ENCODE measurements around the gene FAM50B.

The FAM50B gene

GRCh38 chr6:3867641-3868502 is 18.7 kb downstream of the FAM50B start:
- TF ChIP-seq, protein P1, sequence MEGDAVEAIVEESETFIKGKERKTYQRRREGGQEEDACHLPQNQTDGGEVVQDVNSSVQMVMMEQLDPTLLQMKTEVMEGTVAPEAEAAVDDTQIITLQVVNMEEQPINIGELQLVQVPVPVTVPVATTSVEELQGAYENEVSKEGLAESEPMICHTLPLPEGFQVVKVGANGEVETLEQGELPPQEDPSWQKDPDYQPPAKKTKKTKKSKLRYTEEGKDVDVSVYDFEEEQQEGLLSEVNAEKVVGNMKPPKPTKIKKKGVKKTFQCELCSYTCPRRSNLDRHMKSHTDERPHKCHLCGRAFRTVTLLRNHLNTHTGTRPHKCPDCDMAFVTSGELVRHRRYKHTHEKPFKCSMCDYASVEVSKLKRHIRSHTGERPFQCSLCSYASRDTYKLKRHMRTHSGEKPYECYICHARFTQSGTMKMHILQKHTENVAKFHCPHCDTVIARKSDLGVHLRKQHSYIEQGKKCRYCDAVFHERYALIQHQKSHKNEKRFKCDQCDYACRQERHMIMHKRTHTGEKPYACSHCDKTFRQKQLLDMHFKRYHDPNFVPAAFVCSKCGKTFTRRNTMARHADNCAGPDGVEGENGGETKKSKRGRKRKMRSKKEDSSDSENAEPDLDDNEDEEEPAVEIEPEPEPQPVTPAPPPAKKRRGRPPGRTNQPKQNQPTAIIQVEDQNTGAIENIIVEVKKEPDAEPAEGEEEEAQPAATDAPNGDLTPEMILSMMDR (IDR thresholded peaks at IDR 0.05), result no peak

DNA sequence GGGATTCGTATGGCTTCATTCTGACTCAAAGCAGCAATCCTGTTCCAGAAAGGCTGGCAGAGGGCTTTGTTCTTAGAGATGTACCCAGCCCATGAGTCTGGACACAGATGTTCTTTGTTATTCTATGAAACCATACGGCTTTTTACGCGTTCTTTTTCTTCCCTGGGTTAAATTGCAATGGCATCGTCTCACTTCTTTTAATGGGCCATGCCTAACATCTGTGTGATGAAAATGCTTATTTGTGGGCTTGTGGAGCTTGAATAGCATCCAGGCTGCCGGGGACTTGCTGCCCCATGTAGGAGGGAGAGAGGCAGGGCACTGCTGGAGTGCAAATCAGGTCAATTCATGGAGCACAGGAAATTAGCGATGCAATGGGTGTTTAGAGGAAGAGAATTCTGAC is 19.4 kb downstream of the FAM50B start:
- TF ChIP-seq, protein P1 (IDR thresholded peaks at IDR 0.05), result no peak

GRCh38 chr6:3869284-3869631 is 20.1 kb downstream of the FAM50B start:
- TF ChIP-seq, protein P1 (IDR thresholded peaks at IDR 0.05), result no peak

- TF ChIP-seq, protein P1 (IDR thresholded peaks at IDR 0.05), result no peak
These were observed 20.7 kb downstream of the FAM50B start for GRCh38 chr6:3869632-3870527.

DNA sequence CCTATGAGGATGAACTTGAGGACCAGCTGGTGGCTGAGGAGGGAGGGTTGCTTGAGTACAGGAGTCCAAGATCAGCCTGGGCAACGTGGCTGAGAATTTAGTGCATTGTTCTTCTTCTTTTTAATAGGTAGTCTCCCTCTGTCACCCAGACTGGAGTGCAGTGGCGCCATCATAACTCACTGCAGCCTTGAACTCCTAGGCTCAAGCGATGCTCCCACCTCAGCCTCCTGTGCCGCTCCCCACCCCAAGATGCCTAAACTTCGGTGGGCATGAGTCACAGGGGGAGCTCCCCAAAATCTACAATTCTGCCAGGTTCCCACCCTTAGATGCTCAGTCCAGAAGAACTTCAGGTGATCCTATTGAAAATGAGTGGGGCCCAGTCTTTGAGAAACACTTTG is 21.4 kb downstream of the FAM50B start:
- TF ChIP-seq, protein P1 (IDR thresholded peaks at IDR 0.05), result no peak

DNA sequence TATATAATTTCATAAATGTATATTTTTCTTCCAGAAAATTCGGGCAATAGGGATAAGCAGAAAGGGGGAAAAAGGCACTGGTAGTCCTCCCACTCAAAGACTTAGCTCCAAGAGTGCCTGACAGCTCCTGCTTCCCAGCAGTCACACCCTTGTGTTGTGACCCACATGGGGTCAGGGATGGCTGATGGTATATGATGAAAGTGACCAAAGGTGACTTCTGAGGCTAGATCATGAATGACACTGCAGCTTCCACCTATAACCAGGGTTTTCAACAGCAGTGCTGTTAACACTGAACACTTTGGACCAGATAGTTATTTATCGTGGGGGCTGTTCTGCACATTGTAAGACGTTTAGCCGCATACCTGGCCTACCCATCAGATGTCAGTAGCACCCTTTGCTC is 22.3 kb downstream of the FAM50B start:
- TF ChIP-seq, protein P1 (IDR thresholded peaks at IDR 0.05), result no peak

GRCh38 chr6:3871939-3872338 is 22.8 kb downstream of the FAM50B start:
- TF ChIP-seq, protein P1 (IDR thresholded peaks at IDR 0.05), result no peak

Data from LNCAP (cell line).